ENCODE measurements around the gene IKZF4. TPM values are rescaled to one million over a fixed set of nuclear protein-coding genes. Genes with fewer than 3 reads are reported as not detected.
A peak's percentile ranks its signal among the peaks of the same experiment; 100 is the strongest.
"Not testable (repeated sequence)": the region's sequence is repeated elsewhere in the genome, so short reads cannot be mapped to it uniquely, and the experiment has no call there.

Gene IKZF4
- total RNA-seq, 1 experiment from 2014 or later: 1.8 TPM

DNA sequence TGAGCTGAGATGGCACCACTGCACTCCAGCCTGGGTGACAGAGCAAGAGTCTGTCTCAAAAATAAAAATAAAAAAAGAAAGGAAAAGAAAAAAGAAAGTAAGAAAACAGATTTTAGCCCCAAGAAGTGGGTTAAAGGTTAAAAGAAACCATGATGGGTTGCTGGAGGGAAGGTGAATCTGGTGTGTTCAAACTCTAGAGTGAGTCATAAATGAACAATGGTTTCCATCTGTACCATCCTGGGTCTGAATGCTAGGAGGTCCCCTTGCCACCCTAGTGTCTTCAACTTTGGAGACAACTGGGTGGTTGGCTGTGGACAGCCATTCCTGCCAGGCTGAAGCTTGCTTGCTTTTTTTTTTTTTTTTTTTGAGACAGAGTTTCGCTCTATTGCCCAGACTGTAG lies 19.3 kb downstream of the IKZF4 start:
- DNase-seq (ENCODE audit: low read depth): peak; percentile 28

DNA sequence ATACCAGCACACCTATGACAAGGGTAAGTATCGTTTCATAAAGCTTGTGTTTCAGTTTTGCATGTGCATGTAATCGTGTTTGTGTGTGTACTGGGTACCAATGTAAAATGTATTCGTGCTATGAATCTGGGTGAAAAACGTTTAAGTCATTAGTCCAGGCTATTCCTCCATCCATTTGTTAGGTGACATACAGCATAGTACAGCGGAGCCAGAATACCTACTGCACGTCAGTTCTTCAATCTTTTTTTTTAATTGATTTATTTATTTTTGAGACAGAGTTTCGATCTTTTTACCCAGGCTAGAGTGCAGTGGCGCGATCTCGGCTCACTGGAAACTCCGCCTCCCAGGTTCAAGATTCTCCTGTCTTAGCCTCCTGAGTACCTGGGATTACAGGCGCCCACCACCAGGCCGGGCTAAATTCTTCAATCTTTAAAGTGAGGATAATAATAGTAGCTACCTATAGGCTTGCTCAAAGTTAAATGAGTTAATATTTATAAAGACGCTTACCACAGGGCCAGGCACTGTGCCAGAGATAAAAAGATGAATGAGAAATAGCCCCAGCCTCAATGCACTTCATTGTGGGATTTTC lies 20.2 kb downstream of the IKZF4 start:
- no peak for DNase-seq (ENCODE audit: low read depth)

DNA sequence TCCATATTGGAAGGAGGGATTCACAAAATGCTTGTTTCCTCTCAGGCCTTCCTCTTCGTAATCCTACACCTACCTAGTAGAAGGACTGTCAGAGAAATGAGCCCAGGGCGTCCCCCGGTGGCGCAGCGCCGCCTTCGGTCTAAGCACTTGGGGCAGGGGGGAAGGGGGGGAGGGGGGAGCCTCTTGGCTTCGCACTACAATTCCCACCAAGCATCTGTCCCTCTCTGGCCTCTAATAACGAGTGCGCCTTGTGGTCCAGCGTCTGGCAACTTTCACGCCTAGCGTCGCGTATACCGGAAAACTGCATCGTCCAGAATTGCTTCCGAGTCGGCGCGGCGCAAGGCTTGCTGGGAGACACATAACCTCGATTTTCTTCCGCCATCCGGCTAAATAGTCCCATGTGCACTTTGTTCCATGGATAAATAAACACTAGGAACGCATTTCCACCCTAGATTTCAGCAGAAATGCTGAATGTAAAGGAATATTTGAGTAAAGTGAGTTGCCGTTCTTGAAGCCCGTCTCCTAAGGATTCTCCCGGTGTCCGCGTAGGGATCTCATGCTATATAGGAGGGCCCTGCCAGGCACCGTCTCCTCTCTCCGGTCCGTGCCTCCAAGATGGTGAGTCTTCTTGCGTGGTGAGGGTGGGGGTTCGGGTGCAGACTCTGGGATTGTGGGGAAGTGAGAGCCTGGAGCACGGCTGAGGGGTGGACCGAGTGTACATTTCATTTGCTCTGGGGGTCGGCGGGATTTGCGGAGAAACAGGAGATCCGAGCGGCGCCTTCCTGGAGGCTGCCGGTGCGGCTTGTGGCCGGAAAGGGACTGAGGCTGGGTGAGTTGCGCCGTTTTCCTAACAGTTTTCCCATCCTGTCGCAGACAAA lies 20.9 kb downstream of the IKZF4 start, which contains the start of gene RPS26:
RPS26 (plus strand) TSS at position 367 of the 878 bp plus-strand sequence; CDS start at position 616, 249 bp downstream.
- DNase-seq (ENCODE audit: low read depth): peak; percentile 99

DNA sequence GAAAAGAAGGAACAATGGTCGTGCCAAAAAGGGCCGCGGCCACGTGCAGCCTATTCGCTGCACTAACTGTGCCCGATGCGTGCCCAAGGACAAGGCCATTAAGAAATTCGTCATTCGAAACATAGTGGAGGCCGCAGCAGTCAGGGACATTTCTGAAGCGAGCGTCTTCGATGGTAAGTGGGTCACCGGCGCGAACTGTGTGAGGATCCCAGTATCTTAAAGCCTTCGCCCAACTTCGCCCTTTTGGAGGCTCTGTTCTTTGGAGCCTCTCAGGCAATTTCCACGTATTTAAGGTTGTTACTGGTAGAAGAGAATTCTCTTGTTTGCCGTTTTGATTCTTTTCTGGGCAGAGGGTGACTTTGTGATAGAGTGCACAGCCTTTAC lies 21.6 kb downstream of the IKZF4 start:
- not testable (repeated sequence) for DNase-seq (ENCODE audit: low read depth)

DNA sequence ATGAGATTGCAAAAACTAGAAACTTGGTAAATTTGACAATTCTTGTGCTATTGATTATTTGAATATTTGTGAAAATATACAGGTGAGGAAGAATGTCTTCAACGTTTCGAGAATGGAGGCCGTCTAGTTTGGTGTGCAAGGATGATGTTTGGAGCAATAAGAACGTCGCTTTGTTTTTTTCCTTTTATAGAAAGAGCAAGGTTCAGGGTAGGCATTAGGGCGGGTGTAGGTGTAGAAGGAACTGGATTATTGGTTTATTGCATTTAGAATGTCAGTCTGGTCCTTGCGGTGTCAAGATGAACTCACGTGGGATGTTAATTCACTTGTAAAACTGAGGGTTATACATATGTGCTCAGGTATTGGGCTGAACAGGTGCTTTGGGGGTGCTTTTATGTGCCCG lies 22.0 kb downstream of the IKZF4 start:
- no peak for DNase-seq (ENCODE audit: low read depth)

DNA sequence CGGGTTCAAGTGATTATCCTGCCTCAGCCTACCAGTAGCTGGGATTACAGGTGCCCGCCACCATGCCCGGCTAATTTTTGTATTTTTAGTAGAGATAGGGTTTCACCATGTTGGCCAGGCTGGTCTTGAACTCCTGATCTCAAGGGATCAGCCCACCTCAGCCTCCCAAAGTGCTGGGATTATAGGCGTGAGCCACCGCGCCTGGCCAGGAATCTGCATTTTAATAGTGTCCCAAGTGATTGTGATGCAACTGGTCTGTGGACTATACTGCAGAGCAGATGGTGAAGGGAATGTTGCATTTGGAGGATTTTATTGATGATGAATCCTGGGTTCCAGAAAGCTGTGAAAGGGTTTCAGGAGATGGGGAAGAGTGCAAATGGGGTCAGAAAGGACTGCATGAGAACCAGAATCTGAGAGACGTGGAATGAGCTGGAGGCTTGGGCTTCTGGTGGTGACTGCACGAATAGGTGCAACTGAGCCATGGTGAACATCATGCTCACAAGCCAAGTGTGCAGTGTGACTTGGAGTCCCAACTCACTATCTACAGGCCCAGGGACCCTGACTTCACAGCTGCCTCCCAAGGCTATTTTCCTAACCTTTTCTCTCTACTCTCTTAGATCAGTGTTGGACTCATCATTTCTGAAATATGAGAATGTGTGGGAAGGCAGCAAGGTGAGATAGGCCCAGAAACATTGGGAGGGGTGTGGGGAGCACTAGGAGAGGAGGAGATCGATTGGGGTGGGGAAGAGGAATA lies 25.4 kb downstream of the IKZF4 start:
- no peak for DNase-seq (ENCODE audit: low read depth)

DNA sequence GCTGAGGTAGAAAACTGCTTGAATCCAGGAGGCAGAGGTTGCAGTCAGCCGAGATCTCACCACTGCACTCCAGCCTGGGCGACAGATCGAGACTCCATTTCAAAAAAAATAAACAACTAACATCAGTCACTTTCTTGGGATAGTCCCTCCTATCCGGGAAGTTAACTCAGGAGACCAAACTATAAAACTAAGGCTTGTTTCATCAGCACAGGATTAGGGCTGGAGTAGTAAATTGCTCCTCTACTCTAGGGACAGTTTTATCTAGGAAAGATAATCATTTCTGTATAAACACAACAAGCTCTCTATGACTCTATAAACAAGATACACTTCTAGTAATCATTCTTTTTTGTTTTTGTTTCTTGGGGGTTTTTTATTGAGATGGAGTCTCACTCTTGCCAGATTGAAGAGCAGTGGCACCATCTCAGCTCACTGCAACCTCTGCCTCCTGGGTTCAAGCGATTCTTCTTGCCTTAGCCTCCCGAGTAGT lies 32.6 kb downstream of the IKZF4 start:
- DNase-seq (ENCODE audit: low read depth): no peak

DNA sequence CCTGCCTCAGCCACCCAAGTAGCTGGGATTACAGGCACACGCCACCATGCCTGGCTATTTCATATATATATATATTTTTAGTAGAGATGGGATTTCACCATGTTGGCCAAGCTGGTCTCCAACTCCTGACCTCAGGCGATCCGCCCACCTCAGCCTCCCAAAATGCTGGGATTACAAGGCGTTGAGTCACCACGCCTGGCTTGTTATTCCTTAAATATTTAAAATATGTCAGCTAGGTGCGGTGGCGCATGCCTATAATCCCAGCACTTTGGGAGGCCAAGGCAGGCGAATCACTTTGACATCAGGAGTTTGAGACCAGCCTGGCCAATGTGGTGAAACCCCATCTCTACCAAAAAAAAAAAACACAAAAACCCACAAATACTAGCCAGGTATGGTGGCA lies 39.1 kb downstream of the IKZF4 start:
- DNase-seq (ENCODE audit: low read depth): peak; percentile 54

DNA sequence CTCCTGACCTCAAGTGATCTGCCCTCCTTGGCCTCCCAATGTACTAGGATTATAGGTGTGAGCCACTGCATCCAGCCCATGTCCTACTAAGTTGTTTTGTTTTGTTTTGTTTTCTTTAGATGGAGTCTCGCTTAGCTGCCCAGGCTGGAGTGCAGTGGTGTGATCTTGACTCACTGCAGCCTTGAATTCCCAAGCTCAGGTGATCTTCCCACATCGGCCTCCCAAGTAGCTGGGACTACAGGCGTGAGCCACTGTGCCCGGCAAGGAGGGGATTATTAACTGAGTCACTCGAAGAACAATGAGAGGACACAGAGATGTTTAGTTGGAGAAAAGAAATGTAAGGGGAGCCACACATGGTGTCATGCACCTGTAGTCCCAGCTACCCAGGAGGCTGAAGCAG lies 41.1 kb downstream of the IKZF4 start:
- DNase-seq (ENCODE audit: low read depth): no peak

DNA sequence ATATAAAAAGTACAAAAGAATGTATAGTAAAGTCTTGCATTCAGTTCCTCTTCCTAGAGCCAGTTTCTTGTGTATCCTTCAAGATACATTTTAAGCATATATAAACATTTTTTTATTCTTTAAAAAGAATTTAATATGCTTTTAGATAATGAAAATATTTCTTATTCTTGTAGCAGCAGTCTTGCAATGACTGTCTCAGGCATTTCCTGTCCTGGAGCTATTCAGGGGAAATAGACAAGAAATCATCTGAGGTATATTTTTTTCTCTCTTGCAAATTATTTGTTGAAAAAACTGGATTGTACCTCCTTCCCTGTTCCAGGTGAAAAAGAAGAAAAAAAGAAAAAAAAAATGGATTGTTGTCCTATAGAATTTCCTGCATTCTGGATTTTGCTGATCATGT lies 42.2 kb downstream of the IKZF4 start:
- DNase-seq (ENCODE audit: low read depth): no peak

DNA sequence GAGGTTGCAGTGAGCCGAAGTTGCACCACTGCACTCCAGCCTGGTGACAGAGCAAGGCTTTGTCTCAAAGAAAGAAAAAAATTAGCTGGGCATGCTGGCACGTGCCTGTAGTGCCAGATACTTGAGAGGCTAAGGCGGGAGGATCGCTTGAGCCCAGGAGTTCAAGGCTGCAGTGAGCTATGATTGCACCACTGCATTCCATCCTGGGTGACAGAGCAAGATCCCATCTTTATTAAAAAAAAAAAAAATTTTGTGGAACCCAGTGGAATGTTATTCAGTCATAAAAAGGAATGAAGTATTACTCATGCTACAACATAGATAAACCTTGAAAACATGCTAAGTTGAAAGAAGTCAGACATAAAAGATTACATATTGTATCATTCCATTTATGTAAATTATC lies 50.8 kb downstream of the IKZF4 start:
- DNase-seq (ENCODE audit: low read depth): no peak

DNA sequence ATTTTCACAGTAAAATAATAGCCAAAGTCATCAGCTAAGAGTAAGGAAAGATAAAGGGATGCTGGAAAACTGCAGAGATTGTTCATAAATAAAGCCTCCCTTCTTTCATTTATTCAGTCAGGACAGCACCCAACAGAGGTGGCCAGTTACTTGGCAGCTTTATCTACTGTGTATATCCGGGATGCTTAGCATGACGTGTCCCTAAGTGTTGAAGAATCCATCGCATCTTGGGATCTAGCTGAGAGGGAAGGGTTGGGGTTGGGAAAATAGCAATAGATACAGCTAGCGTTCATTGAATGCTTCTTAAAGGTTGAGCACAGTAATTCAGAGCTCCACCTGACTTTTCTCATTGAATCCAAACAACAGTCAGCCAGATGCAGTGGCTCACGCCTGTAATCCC lies 53.6 kb downstream of the IKZF4 start:
- no peak for DNase-seq (ENCODE audit: low read depth)

DNA sequence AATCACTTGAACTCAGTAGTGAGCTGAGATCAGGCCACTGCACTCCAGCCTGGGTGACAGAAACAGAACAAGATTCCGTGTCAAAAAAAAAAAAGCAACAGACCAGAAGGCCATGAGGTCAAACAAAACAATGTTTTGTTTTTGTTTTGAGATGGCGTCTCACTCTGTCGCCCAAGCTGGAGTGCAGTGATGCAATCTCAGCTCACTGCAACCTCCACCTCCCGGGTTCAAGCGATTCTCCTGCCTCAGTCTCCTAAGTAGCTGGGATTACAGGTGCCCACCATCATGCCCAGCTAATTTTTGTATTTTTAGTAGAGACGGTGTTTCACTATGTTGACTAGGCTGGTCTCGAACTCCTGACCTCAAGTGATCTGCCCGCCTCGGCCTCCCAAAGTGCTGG lies 57.1 kb downstream of the IKZF4 start:
- not testable (repeated sequence) for DNase-seq (ENCODE audit: low read depth)

DNA sequence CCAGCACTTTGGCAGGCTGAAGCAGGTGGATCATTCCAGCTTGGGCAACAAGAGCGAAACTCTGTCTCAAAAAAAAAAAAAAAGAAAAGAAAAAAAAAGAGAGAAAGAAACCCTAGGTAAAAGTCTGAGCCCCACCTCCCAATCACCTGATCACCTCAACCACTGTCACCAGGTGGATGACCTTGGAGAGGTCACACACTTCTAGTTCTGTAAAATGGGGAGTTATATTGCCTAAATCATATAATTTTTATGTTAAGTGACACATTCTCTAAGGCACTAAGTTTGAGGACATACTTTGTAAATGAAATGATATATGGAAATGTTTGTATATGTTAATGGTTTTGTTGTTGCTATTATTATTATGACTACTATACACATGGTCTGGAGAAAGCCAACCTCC lies 57.6 kb downstream of the IKZF4 start:
- DNase-seq (ENCODE audit: low read depth): no peak

DNA sequence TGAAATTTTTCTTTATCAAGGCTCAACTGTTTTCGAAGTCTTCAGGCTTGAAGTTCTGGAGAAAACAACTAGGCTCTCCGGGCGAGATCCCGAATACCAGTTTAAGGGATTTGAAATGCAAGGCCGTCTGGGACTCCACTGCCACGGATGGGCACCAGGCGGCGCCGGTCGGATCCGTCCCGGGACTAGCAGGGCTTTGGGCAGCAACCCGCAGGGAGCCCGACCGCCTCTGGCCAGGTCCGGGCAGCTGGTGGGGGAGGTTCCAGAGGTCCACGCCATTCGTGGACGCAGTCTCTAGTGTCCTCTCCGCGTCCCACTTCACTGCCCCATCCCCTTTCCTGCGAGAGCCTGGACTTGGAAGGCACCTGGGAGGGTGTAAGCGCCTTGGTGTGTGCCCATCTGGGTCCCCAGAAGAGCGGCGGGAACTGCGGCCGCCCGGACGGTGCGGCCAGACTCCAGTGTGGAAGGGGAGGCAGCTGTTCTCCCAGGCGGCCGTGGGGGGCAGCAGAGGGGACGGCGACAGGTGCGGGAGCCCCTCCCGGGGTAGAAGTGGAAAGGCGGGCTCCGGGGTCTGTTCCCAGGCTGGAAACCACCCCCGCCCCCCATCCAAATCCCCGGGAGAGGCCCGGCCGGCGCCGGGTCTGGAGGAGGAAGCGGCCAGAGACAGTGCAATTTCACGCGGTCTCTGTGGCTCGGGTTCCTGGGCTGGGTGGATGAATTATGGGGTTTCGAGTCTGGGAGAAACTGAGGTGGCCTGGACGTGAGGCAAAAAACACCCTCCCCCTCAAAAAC lies 58.3 kb downstream of the IKZF4 start:
- peak; percentile 77 for DNase-seq (ENCODE audit: low read depth)

DNA sequence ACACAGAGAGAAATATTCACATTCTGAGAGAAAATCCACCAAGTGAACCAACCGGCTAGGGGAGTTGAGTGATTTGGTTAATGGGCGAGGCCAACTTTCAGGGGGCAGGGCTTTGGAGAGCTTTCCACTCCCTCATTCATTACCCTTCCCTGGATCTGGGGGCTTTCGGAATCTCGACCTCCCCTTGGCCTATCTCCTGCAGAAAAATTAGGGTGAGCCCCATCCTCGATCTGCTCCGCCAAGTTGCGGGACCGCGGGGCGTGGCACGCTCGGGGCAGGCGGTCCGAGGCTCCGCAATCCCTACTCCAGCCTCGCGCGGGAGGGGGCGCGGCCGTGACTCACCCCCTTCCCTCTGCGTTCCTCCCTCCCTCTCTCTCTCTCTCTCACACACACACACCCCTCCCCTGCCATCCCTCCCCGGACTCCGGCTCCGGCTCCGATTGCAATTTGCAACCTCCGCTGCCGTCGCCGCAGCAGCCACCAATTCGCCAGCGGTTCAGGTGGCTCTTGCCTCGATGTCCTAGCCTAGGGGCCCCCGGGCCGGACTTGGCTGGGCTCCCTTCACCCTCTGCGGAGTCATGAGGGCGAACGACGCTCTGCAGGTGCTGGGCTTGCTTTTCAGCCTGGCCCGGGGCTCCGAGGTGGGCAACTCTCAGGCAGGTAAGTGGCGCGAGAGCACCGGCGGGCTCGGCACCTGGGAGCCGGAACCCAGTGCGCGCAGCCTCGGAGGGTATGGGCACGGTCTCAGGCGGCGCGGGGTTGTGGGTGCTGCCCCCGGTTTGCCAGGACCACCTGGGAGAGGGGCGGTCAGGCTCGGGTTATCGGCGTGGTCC lies 59.1 kb downstream of the IKZF4 start, which contains the start of gene ERBB3:
ERBB3 (plus strand) TSS at position 443 of the 833 bp plus-strand sequence; CDS start at position 579, 136 bp downstream.
- DNase-seq (ENCODE audit: low read depth): peak; percentile 80

DNA sequence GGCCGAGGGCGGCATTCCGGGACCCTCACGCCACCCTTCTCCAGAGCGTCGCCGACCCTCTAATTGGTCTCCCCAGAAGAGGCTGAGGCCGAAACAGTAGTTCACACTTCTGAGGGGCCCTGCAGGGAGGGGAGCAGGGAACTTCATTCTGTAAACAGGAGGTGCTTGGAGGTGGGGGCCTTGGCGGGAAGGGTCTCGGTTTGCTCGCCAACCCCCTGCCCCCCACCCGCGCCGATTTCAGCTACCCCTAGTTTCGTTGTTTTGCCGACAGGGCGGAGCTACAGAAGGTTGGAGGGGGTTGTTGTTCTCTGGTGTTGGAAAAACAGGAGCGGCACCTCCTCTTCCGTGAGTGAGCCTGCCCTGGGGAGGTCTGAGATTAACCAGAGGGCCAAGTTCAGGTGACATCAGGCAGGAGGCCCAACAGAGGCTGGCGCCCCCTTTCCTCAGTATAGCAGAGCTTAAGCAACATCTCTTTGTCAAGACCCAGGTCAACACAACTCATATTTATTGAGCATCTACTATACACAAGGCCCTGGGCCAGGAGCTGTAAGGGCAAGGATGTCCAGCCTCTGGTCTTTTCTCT lies 59.8 kb downstream of the IKZF4 start:
- no peak for DNase-seq (ENCODE audit: low read depth)

DNA sequence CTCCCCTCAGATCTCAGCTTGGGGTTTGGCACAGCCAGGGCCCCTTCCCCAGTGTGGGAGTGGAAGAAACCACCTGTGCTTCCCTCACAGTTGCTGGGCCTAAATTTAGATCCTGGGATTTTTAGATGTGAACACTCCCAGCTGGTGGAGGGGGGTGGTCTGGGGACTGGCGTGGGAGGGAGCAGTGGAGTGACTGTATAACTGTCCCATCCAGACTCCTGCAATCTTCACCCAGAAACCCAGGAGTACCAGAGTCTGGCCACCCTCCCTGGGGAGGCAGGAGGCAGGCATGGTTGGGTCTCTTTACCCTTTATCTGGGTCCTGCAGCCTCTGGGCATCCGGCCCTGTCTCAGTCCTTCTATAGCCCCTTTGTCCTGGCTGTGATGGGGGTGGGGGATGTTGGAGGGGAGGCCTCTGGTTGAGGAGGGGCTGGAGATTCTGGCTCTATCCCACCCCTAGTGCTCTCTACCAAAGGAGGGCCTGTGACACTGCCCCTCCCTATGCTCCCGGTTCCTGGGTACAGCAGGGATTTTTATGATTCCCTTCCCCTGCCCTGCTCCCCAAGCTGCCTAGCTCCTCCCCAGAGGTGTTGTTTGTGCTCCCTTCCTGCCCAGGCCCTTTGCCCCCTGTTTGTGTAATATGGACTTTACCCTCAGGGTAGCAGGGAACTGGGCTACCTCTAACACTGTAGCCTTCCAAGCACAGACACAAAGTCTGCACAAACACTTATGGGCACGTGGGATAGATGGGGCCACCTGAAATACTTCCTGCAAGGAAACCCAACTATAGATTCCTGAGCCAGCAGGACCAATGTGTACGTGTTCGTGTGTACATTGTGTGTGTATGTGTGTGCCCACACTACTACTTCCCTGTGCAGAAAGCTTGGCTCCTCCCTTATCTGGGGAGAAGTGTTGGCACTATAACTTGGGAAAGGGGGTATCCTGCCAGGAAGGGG lies 60.8 kb downstream of the IKZF4 start:
- DNase-seq (ENCODE audit: low read depth): peak; percentile 14

DNA sequence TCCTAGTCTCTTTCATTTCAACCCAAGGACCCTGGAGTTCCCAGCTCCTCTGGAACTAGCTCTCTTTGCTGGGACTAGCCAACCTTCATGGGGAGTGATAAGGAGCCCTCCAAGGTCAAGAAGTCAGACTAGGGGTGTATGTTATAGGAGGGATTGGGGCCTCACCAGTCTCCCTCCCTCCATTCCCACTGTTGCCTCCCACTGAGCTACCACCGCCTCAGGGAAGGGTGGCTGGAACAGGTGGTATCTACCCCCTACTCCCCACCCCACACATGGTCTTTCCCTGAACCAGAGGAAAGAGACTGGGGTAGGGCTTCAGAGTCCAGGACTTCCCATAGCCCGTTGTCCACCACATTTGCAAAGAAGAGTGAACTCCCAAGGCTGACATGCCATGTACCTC lies 61.5 kb downstream of the IKZF4 start:
- DNase-seq (ENCODE audit: low read depth): no peak

Data from RPMI7951 (cell line).